AG09319 (cell line): ENCODE results near the gene THEM4.
"Not testable (repeated sequence)": the region's sequence is repeated elsewhere in the genome, so short reads cannot be mapped to it uniquely, and the experiment has no call there.

Experiments used
- DNase-seq: peaks from one replicate; pipeline ENCODE4 v3.0.0-alpha.2; 2010; ENCODE audit warnings: low read depth; ENCODE audit errors: extremely low read depth
- CTCF ChIP-seq: IDR thresholded peaks from 2 replicates; pipeline ENCODE4 v1.5.1; 2011; ENCODE audit warnings: low read depth, mild to moderate bottlenecking, inconsistent platforms, low read length, moderate library complexity

Gene THEM4

GRCh38 chr1:151888972-151889570, 20.2 kb downstream of the THEM4 start:
- no peak for DNase-seq
- peak; percentile 23 for TF ChIP-seq CTCF

- TF ChIP-seq CTCF: no peak
- DNase-seq: peak; percentile 24
Observed at GRCh38 chr1:151887028-151887427, 22.3 kb downstream of the THEM4 start.

- TF ChIP-seq CTCF: no peak
- DNase-seq: no peak
Observed at GRCh38 chr1:151885479-151885878, 23.8 kb downstream of the THEM4 start.

GRCh38 chr1:151884879-151885278, 24.4 kb downstream of the THEM4 start:
- DNase-seq: not testable (repeated sequence)

- DNase-seq: not testable (repeated sequence)
Observed at GRCh38 chr1:151884445-151884844, 24.9 kb downstream of the THEM4 start.

- DNase-seq: not testable (repeated sequence)
Observed at GRCh38 chr1:151883898-151884297, 25.4 kb downstream of the THEM4 start.

- not testable (repeated sequence) for DNase-seq
Observed at GRCh38 chr1:151882918-151883317, 26.4 kb downstream of the THEM4 start.

- DNase-seq: no peak
Observed at GRCh38 chr1:151882466-151882865, 26.8 kb downstream of the THEM4 start.

GRCh38 chr1:151881479-151881878, 27.8 kb downstream of the THEM4 start:
- DNase-seq: no peak
- peak; percentile 2 for TF ChIP-seq CTCF

More at GRCh38 chr1:151882466-151882865, 26.8 kb downstream of the THEM4 start:
- TF ChIP-seq CTCF: no peak
